Activated T-cell treated with anti-CD3 and anti-CD28 coated beads, Interleukin-2, amount 50 U/mL, for 24 hours (primary cell): ENCODE data around the gene JOSD1.
A peak's percentile ranks its signal among the peaks of the same experiment; 100 is the strongest.
"Not testable (repeated sequence)": the region's sequence is repeated elsewhere in the genome, so short reads cannot be mapped to it uniquely, and the experiment has no call there.

ENCODE experiments used
- DNase-seq: peaks from one replicate; pipeline ENCODE4 v3.0.0-alpha.2; 2020
- H3K27ac Mint-ChIP-seq: 2 replicates; pipeline ENCODE4 v1.8.0; 2020; ENCODE audit warnings: mild to moderate bottlenecking, mixed read lengths
- H3K27me3 Mint-ChIP-seq: 2 replicates; pipeline ENCODE4 v1.8.0; 2020; ENCODE audit warnings: mixed read lengths
- H3K36me3 Mint-ChIP-seq: 2 replicates; pipeline ENCODE4 v1.8.0; 2020; ENCODE audit warnings: low read depth, mixed read lengths
- H3K4me1 Mint-ChIP-seq: 2 replicates; pipeline ENCODE4 v1.8.0; 2020; ENCODE audit warnings: low read depth, mixed read lengths
- H3K4me3 Mint-ChIP-seq: 2 replicates; pipeline ENCODE4 v1.8.0; 2020; ENCODE audit warnings: mild to moderate bottlenecking, moderate library complexity, mixed read lengths
- H3K9me3 Mint-ChIP-seq: 2 replicates; pipeline ENCODE4 v1.8.0; 2020; ENCODE audit warnings: mixed read lengths

JOSD1 gene

GRCh38 chr22:38655519-38656255 lies 45.1 kb downstream of the JOSD1 start:
- DNase-seq = no peak

GRCh38 chr22:38653741-38654140 lies 47.0 kb downstream of the JOSD1 start:
- H3K27ac Mint-ChIP-seq = no peak overlapping the region

More at GRCh38 chr22:38655519-38656255, 45.1 kb downstream of the JOSD1 start:
- H3K27ac Mint-ChIP-seq = peak overlapping the region; percentile 98
- peak overlapping the region; percentile 89 for H3K4me3 Mint-ChIP-seq
- H3K4me1 Mint-ChIP-seq = peaks cover 19% of the 10 kb centered on the region
- H3K9me3 Mint-ChIP-seq = no peaks in the 10 kb centered on the region
- H3K36me3 Mint-ChIP-seq = peaks cover 20% of the 10 kb centered on the region
- no peaks in the 10 kb centered on the region for H3K27me3 Mint-ChIP-seq

GRCh38 chr22:38652859-38653258 lies 47.9 kb downstream of the JOSD1 start:
- no peak overlapping the region for H3K27ac Mint-ChIP-seq
- no peak overlapping the region for H3K4me3 Mint-ChIP-seq
- H3K9me3 Mint-ChIP-seq = no peaks in the 10 kb centered on the region
- H3K36me3 Mint-ChIP-seq = peaks cover 11% of the 10 kb centered on the region
- H3K27me3 Mint-ChIP-seq = no peaks in the 10 kb centered on the region
- DNase-seq = no peak
- peaks cover 11% of the 10 kb centered on the region for H3K4me1 Mint-ChIP-seq

More at GRCh38 chr22:38653741-38654140, 47.0 kb downstream of the JOSD1 start:
- Mint-ChIP-seq H3K27me3 (no peaks in the 10 kb centered on the region), H3K9me3 (no peaks in the 10 kb centered on the region), H3K36me3 (peaks cover 13% of the 10 kb centered on the region), H3K4me3 (no peak overlapping the region), H3K4me1 (peaks cover 18% of the 10 kb centered on the region)
- no peak for DNase-seq

GRCh38 chr22:38649841-38650522 lies 50.8 kb downstream of the JOSD1 start:
- Mint-ChIP-seq H3K9me3 (no peaks in the 10 kb centered on the region), H3K27ac (no peak overlapping the region), H3K4me1 (no peaks in the 10 kb centered on the region), H3K4me3 (no peak overlapping the region), H3K36me3 (no peaks in the 10 kb centered on the region), H3K27me3 (no peaks in the 10 kb centered on the region)
- no peak for DNase-seq

- DNase-seq = no peak
- H3K4me1 Mint-ChIP-seq = no peaks in the 10 kb centered on the region
- no peak overlapping the region for H3K27ac Mint-ChIP-seq
- H3K36me3 Mint-ChIP-seq = no peaks in the 10 kb centered on the region
- H3K4me3 Mint-ChIP-seq = no peak overlapping the region
- no peaks in the 10 kb centered on the region for H3K9me3 Mint-ChIP-seq
- no peaks in the 10 kb centered on the region for H3K27me3 Mint-ChIP-seq
Measured at GRCh38 chr22:38645430-38645829, 55.3 kb downstream of the JOSD1 start.

GRCh38 chr22:38644245-38644644 lies 56.5 kb downstream of the JOSD1 start:
- not testable (repeated sequence) for H3K4me1 Mint-ChIP-seq, H3K27me3 Mint-ChIP-seq, H3K4me3 Mint-ChIP-seq, DNase-seq, H3K27ac Mint-ChIP-seq, H3K36me3 Mint-ChIP-seq, H3K9me3 Mint-ChIP-seq

- Mint-ChIP-seq H3K36me3 (no peaks in the 10 kb centered on the region), H3K4me3 (no peak overlapping the region), H3K4me1 (no peaks in the 10 kb centered on the region), H3K9me3 (no peaks in the 10 kb centered on the region), H3K27ac (no peak overlapping the region), H3K27me3 (no peaks in the 10 kb centered on the region)
- DNase-seq = no peak
Measured at GRCh38 chr22:38641476-38642040, 59.2 kb downstream of the JOSD1 start.

GRCh38 chr22:38638728-38639127 lies 62.0 kb downstream of the JOSD1 start:
- Mint-ChIP-seq H3K4me3 (no peak overlapping the region), H3K9me3 (no peaks in the 10 kb centered on the region), H3K4me1 (no peaks in the 10 kb centered on the region), H3K27ac (no peak overlapping the region), H3K36me3 (no peaks in the 10 kb centered on the region), H3K27me3 (no peaks in the 10 kb centered on the region)
- no peak for DNase-seq

- Mint-ChIP-seq H3K9me3 (no peaks in the 10 kb centered on the region), H3K4me1 (no peaks in the 10 kb centered on the region), H3K36me3 (no peaks in the 10 kb centered on the region), H3K27me3 (no peaks in the 10 kb centered on the region), H3K27ac (no peak overlapping the region), H3K4me3 (no peak overlapping the region)
- DNase-seq = no peak
Measured at GRCh38 chr22:38638216-38638615, 62.5 kb downstream of the JOSD1 start.
